Measurements from ENCODE around the gene AADACL4. TPM values are rescaled to one million over a fixed set of nuclear protein-coding genes. Genes with fewer than 3 reads are reported as not detected.

Gene AADACL4
- polyA plus RNA-seq, 3 donors = 1.2 TPM; not detected in 2

DNA sequence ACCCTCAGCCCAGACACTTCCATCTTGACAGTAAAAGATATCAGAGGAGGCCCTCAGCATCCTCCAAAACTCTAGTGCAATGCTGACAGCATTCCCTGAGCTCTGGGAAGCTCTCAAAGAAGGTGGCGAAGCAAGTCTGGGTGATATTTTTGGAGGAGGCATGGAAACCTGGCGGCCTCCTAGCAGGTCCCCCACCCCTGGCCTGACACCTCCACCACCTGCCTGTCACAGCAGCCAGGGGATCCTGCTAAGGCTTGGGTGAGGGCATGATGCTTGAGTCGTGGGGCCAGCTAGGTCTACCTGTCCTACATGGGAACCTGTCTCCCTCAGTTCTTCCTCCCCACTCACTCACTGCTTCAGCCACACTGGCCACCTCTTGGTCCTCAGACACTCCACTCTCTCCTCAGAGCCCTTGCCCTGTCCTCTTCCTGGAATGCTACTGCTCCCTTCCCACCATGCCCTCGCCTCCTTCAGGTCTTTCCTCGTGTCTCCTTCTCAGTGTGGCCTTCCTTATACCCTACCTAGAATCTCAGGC, 34.3 kb upstream of the AADACL4 start:
- WGBS, 3 donors = 76 to 90% (median 79%) methylated on average over 5 of the region's 5 CpGs
- H3K27ac ChIP-seq (ENCODE audit: low read depth, low read length) = no peak overlapping the region

DNA sequence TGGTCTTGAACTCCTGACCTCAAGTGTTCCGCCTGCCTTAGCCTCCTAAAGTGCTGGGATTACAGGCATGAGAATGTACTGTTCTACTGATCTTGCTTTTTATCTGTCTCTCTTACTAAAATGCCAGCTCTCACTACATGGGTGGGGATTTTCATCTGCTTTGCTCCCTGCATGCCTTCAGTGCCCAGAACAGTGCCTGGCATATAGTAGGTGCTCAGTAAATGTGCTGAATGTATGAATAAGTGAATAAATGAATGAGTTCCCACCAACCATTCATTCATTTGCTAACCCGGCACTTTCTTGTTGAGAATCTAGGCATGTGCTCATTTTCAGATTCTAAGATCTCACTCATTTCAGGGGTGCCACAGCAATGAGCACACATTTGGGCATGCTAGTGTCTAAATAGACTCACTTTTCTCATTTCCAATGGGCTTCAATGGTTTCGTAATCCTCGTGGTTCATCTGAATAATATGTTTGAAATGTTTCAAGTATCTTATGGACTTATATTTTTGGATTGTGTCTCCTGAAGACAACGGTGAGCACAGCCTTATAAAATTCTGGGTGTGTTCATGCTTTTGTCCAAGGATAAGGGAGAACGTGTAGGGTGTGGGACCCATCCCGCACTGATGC, 33.5 kb upstream of the AADACL4 start:
- H3K27ac ChIP-seq (ENCODE audit: low read depth, low read length) = no peak overlapping the region
- 86 to 91% (median 87%) methylated on average over 7 of the region's 7 CpGs for WGBS, 3 donors

DNA sequence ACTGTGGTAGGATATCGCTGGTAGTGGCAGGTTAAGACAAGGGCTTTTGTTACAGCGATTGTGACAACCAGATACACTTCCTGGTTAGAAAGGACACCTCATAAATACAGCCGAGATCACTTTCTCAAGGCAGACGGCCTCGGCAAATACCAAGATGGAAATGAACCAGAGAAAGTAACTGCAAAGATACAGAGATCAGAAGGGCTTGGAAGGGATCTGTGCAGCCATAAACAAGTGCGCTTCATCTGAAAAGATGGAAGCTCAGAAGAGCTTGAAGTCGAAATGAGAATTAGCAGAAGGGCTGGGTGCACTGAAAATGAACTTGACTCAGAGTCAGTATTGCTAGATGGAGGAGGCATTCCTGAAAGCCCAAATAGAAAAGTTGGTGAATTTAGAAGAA, 32.9 kb upstream of the AADACL4 start:
- WGBS, 3 donors = 86 to 89% (median 87%) methylated on average over 7 of the region's 7 CpGs

DNA sequence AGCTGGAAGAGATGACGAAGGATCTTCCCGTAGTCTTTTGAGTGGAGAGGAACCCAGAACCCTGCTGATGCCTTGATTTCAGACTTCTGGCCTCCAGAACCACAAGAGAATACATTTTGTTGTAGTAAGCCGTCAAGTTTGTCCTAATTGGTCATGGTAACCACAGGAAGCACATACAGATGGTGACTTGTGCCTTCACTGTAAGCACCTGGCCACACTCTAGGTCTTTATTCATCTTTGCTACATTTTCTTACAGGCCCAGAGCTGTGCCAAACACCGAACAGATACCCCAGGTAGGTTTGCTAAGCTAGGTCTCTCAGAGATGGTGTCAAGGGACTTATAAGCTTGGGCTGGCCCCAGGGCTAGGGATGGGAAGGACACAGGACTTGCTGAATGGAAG, 30.7 kb upstream of the AADACL4 start:
- no peak overlapping the region for H3K27ac ChIP-seq (ENCODE audit: low read depth, low read length)

More for the DNA sequence above, 32.9 kb upstream of the AADACL4 start:
- no peak overlapping the region for H3K27ac ChIP-seq (ENCODE audit: low read depth, low read length)

DNA sequence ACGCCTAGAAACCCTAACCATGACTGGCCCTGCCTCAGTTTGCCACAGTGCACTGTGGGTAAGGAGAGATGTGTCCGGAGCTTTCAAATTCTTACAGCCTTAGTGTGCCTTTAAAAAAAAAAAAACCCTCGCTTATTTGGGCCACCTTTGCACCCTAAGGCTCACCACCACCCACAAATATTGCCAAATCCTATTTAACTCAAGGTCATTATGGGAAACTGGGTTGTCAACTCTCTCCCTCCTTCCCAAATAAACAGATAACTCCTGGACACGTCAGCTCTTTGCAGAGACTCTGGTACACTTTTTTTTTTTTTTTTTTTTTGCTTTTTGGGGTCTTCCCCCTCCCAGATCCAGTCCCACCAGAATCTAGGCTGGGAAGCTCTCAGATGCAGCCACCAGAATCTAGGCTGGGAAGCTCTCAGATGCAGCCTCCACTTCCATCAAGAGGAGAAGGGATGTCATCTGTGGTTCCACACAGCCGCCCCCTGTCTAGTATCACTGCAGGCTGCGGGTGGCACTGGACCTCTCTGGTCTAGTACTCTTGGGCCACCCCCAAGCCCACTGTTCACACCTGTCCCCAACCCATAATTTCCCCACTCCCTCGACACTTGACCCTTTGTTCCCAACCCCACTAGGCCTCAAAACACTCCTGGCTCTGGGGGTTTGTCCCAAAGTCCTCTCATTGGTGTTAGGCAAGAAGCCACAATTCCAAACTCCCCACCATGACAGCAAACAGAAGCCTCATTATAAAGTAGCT, 29.3 kb upstream of the AADACL4 start:
- H3K27ac ChIP-seq (ENCODE audit: low read depth, low read length) = no peak overlapping the region
- 32 to 82% (median 70%) methylated on average over 7 of the region's 7 CpGs for WGBS, 3 donors

More for the DNA sequence above, 30.7 kb upstream of the AADACL4 start:
- WGBS, 3 donors = 68 to 79% (median 78%) methylated on average over 4 of the region's 4 CpGs

DNA sequence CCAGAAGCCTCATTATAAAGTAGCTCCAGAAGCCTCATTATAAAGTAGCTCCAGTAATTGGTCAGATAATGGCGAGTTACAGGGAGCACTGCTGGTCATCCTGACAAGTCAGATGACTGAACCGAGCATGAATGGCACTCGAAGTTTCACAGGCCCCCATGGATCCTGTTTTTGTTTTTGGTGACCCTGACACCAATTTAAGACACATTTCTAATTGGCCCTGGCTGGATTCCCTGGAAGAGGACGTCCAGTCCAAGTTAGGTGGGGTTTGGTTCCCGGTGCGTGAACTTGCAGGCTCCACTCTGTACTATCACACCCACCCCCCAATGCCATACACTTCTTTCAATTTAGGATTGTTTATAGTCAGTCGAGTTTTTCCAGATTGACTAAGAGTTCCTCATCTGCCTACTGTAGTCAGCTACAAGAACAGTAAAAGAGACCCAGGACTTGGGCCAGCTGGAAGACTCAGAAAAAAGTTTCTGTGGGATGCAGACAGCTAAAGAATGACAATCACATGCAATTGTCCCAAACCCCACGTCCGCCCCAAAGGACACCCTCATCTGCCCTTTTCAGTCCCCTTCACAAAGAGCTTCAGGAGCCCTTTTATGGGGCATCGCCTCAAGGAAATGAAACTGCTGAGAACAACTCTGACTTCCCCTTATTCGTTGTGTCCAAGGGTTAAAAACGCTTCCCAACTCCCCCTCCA, 28.6 kb upstream of the AADACL4 start:
- peak overlapping the region; percentile 48 for H3K27ac ChIP-seq (ENCODE audit: low read depth, low read length)
- 10 to 27% (median 24%) methylated on average over 12 of the region's 12 CpGs for WGBS, 3 donors

DNA sequence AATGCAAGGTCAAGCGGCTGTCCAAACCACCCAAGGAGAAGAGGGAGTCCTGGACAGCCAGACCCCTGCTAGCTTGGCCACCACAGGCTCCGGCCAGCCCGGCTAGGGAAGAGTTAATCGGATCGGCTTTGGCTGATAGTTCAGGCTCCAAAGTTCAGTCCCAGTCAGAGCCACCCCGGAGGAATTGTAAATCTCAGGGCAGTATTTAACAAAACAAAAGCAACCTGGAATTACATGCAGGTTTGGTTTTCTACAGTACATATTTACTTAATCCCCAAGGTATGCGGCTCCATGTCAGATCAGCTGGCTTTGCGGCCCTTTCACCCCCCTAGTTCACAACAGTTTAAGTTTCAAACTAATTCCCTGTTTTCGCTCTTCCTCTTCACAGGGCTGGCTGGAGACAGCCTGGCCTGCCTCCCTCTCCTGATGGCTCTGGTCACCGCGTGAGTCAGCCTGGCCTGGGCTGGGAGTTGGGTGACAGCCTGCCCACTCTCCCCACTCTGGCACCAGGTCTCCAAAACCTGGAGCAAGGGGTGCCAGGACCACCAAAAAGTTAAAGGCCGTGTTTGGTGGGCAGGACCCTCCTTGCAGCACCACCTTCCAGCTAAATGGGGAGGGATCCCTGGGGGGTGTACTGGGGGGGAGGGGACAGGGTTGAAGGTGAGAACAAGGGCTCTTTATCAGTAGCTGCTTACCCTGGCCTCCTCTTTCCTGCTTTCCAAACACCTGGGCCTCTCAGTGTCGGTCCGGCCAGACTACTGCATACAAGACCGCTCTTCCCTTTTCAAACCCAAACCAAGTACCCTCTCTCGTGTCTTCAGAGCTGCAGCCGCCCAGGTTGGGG, 27.8 kb upstream of the AADACL4 start:
- peak overlapping the region; percentile 48 for H3K27ac ChIP-seq (ENCODE audit: low read depth, low read length)
- WGBS, 3 donors = 3 to 14% (median 12%) methylated on average over 17 of the region's 17 CpGs

DNA sequence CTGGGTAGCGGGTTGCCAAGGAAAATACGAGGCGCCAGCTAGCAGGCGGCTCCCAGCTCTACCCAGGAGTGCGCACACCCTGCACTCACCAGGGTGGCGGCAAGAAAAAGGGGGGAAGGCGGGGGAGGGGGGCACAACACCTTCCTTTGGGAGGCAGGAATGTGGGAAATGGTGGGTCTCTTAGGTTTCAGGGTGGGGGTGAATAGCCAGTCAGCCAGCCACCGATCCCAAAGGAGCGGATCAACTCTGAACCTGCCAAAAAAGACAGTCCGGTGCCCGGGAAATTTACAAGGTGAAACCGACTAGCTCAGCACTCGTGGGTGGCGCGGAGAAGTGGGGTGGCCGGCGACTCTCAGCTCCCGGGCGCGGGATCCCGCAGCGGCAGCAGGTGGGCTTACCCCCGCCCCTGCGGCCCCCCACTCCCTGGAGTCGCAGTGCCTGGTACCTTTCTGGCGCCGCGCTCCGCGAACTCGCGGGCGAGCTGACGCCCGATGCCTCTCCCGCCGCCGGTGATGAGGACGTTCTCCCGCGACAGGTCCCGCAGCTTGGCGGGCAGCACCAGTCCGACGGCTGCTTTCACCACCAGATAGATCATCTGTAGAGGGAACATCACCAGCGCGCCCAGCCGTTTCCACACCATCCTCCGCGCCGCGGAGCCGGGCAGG, 27.0 kb upstream of the AADACL4 start:
- 1 to 2% (median 2%) methylated on average over 51 to 53 of the region's 53 CpGs for WGBS, 3 donors
- peak overlapping the region; percentile 30 for H3K27ac ChIP-seq (ENCODE audit: low read depth, low read length)

DNA sequence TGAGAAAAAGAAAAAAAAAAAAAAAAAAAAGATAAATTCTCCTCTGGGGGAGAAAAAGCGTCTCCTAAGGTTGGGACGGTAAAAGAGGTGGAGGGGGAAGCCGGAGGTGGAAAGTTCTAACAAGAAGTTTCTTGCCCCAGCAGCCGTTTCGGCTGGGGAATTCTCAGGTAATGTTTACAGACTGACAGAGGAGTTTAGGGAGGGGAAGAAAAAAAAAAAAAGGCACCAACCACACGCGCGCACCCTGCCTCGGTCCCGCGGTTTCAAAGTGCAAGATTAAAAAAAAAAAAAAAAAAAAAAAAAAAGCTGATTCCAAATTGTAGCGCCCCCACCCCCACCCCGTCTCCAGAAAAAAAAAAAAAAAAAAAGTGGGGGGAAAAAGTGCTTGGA, 26.4 kb upstream of the AADACL4 start:
- WGBS, 3 donors = 0 to 1% (median 0%) methylated on average over 10 to 13 of the region's 13 CpGs
- H3K27ac ChIP-seq (ENCODE audit: low read depth, low read length) = peak overlapping the region; percentile 30

DNA sequence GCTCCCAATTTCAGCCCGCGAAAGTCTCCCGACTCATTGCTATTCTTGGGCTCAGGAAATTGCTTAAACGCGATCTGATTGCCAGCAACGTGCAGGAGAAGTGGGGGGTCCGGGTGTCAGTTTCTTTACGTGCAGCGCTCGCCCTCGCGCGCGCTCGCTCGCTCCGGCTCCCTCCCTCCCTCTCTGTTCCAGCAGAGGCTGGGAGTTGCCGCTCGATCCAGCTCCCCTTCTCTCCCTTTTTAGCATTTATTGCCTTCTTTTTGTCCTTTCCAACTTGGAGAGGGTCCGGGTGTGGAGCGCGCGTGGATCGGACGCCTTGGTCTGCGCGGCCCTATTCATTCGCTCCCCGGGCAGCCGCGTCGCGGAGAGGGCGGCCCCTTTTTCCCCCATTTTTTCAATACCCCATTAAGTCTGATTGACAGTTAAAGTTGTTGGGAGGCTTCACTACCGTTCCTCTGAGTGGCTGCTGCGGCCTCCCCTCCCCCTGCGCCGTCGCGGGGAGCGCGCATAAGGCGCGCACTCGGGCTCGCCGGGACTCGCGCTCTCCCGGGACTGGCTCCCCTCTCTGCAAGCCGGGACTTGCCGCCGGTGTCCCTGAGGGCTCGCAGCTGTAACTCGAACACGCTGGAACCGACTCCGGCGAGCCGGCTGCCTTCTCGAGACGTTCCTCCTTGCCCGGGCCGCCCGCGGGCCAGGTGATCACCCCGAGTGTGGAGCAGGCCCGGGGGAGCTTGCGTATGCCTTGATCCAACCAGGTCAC, 25.8 kb upstream of the AADACL4 start, which contains the start of gene DHRS3:
DHRS3 (minus strand) TSS at position 310 of the 760 bp plus-strand sequence. CDS start 862 bp downstream, outside the sequence.
- 0 to 1% (median 0%) methylated on average over 65 to 69 of the region's 69 CpGs for WGBS, 3 donors

DNA sequence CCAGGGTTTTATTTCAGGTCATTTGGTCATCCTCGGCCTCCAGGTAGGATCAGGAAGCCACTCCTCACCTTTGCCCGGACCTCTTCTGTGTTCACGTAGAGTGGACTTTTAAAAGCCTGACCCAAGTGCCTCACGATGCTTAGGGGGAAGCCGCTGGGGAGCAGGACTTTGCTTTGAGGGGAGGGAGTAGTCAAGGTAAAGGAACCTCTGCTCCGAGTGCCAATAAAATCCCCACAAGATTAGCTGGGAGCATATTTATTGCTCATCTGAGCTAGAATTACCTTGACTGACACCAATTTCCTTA, 25.3 kb upstream of the AADACL4 start:
- WGBS, 3 donors = 2 to 5% (median 2%) methylated on average over 6 of the region's 6 CpGs
- H3K27ac ChIP-seq (ENCODE audit: low read depth, low read length) = peak overlapping the region; percentile 73

More for the DNA sequence above, 25.8 kb upstream of the AADACL4 start, which contains the start of gene DHRS3:
- H3K27ac ChIP-seq (ENCODE audit: low read depth, low read length) = peak within 1 kb of the TSS; percentile 73

DNA sequence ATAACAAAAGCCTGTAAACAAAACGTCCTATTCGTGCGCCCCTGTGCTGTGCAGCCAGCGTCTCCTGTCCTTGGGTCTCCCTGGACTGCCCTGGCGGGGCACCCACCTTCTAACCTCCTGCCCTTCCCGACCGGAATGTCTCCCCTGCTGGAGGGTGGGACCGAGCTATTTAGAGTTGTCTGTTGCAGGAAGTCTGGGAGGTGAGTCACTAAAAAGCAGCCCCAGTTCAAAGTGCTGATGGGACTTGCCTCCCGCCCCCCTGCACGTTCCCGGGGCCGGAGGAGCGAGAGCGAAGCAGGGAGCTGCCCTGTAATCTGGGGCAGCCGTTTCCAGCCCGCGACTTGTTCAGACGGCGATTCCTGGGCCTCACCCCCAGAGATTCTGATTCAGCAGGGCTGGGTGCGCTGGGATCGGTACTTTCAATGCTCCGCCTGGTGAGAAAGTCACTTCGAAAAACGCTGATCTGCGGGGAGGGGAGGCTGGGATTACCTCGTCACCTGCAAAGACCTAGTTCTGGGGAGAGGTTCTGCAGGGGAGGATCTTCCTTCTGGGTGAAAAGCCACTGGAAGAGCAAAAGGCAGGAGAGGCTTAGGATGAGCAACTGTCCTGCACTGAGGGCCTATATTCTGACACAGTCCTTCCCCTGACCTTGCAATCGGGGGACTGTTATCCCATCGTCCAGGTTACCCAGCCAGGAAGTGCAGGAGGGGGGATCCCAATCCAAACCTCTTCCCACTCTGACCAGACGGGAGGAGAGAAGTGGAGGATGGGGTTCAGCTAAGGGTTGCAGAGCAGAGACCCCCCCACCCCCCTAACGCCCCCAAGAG, 24.7 kb upstream of the AADACL4 start:
- peak overlapping the region; percentile 73 for H3K27ac ChIP-seq (ENCODE audit: low read depth, low read length)
- 5 to 9% (median 9%) methylated on average over 30 of the region's 30 CpGs for WGBS, 3 donors

DNA sequence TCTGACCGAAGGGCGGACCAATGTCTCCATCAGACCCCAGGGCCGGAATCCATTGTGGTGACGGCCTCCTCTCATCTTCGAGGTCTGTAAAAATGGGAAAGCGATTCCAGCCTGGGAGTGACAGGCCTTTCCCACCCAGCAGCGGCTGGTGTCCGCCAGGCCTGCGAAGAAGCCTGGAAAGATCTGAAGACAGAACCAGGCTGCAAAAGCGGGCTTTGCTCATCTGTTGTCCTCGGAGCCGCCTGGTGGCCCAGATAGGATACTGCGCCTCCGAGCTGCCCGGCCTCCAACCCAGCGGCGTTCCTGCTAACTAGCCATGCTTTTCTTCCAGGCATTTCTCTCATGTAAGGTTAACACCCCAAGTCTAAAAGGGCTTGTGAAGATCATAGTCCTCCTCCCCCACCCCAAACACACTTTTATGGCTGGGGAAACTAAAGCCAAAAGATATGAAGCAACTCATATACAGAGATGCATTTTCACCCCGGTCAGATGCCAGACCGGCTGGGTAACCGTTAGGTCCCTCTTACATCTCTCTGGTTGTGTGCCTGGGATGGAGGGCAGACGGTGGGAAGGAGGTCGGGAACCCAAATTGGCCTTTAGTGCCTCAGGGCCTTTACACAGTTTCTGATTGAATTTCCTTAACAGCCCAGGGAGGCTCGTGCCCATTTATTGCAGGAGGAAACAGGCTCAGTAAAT, 23.9 kb upstream of the AADACL4 start:
- H3K27ac ChIP-seq (ENCODE audit: low read depth, low read length) = no peak overlapping the region
- 12 to 16% (median 16%) methylated on average over 23 of the region's 23 CpGs for WGBS, 3 donors

DNA sequence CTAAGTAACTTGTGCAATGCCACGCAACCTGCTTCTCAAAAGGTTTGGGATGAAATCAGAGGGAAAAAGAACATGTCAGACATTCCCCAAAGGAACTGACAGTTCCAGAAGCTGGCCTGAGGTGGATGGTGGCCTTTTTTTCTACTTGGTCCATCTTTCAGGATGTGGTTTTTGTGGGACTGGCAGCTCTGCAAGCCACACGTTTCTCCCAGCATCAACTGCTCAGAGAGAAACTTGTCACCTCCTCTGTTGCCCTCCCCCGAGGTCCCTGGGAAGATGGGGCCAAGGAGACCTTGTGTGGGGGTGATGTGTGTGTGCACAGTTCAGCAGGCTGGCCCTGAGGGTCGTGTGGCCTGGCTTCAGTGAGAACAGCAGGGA, 23.4 kb upstream of the AADACL4 start:
- WGBS, 3 donors = 28 to 53% (median 34%) methylated on average over 4 of the region's 4 CpGs
- no peak overlapping the region for H3K27ac ChIP-seq (ENCODE audit: low read depth, low read length)

DNA sequence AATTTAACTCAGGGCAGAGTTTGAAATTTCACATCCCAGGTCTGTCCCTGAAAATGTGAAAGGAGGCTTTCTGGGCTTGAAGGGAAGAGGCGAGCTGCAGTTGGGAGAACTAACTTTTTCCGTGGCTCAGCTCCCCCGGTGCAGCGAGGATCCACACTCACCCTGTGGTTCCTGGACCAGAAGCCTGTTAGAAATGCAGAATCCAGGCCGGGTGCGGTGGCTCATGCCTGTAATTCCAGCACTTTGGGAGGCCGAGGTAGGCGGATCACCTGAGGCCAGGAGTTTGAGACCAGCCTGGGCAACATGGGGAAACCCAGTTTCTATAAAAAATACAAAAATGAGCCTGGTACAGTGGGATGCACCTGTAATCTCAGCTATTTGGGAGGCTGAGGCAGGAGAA, 23.0 kb upstream of the AADACL4 start:
- no peak overlapping the region for H3K27ac ChIP-seq (ENCODE audit: low read depth, low read length)
- 90 to 97% (median 91%) methylated on average over 8 of the region's 8 CpGs for WGBS, 3 donors
